ENCODE measurements around the gene CES2.
A peak's percentile ranks its signal among the peaks of the same experiment; 100 is the strongest.
"Not testable (repeated sequence)": the region's sequence is repeated elsewhere in the genome, so short reads cannot be mapped to it uniquely, and the experiment has no call there.

The CES2 gene

GRCh38 chr16:66986559-66986958 is 51.2 kb downstream of the CES2 start:
- no peak for DNase-seq

GRCh38 chr16:66988197-66988788 is 53.0 kb downstream of the CES2 start, which contains the start of gene CES4A:
CES4A (plus strand) TSS chr16:66988589; CDS start chr16:66988773, 184 bp downstream.
- DNase-seq, result peak; percentile 48

- DNase-seq, result no peak
Observed at GRCh38 chr16:66991545-66992077, 56.3 kb downstream of the CES2 start.

- DNase-seq, result not testable (repeated sequence)
Observed at GRCh38 chr16:66993558-66993957, 58.2 kb downstream of the CES2 start.

All from stimulated activated CD4-positive, alpha-beta T cell treated with anti-CD3 and anti-CD28 coated beads, Interleukin-1b, Interleukin-23, amount 100 ng/mL, for 48 hours (primary cell).